Left renal cortex interstitium (tissue), 4 donors: ENCODE measurements around the gene SYNGR1. TPM values are rescaled to one million over a fixed set of nuclear protein-coding genes. Genes with fewer than 3 reads are reported as not detected.

Experiments
- DNase-seq, 4 donors: peaks; one replicate each; pipeline ENCODE4 v3.0.0-alpha.2; 2013; ENCODE audit warnings: low read depth in 4 of 4, low spot score in 2 of 4, missing footprints in 1 of 4
- polyA plus RNA-seq, 4 donors: library from polyadenylated mRNA; unstranded; fragments of 120-200 nt; gene quantifications; one replicate each; pipeline ENCODE4 v1.2.1, GENCODE V29; 2013; ENCODE audit not compliant: insufficient read length in 4 of 4

The SYNGR1 gene
- polyA plus RNA-seq, 4 donors: 16.0 to 29.9 (median 25.1) TPM

- no peak for DNase-seq
These were observed 78.2 kb downstream of the SYNGR1 start for GRCh38 chr22:39427751-39428596.

GRCh38 chr22:39428597-39429071, 78.8 kb downstream of the SYNGR1 start:
- no peak for DNase-seq

GRCh38 chr22:39429186-39429585, 79.4 kb downstream of the SYNGR1 start:
- DNase-seq: no peak

- no peak for DNase-seq
These were observed 80.3 kb downstream of the SYNGR1 start for GRCh38 chr22:39429916-39430575.

GRCh38 chr22:39430576-39431150, 80.9 kb downstream of the SYNGR1 start:
- DNase-seq: no peak

- DNase-seq: no peak
These were observed 81.5 kb downstream of the SYNGR1 start for GRCh38 chr22:39431216-39431801.

- no peak for DNase-seq
These were observed 82.0 kb downstream of the SYNGR1 start for GRCh38 chr22:39431821-39432251.

- DNase-seq: no peak
These were observed 82.6 kb downstream of the SYNGR1 start for GRCh38 chr22:39432361-39432811.

- DNase-seq: no peak
These were observed 83.9 kb downstream of the SYNGR1 start for GRCh38 chr22:39433476-39434242.

GRCh38 chr22:39434243-39434653, 84.5 kb downstream of the SYNGR1 start:
- DNase-seq: no peak

GRCh38 chr22:39434721-39435120, 84.9 kb downstream of the SYNGR1 start:
- no peak for DNase-seq

Other genes with a start within 250 kb of the SYNGR1 start
- gene CBX7, start 197.3 kb upstream of the SYNGR1 start, polyA plus RNA-seq: 10 to 100 TPM in 3 of 4 donors, 1 to 10 TPM in 1; 8.4 to 11.6 (median 10.1) TPM
- gene PDGFB, start 105.0 kb upstream of the SYNGR1 start, polyA plus RNA-seq: 10 to 100 TPM; 13.0 to 17.4 (median 14.8) TPM
- gene RPL3, start 30.4 kb upstream of the SYNGR1 start, polyA plus RNA-seq: 1,000 to 10,000 TPM; 2,902 to 3,578 (median 3,212) TPM
- gene TAB1, start 49.8 kb downstream of the SYNGR1 start, polyA plus RNA-seq: 10 to 100 TPM; 24.8 to 37.3 (median 31.6) TPM
- 10 to 100 TPM; 18.4 to 31.1 (median 25.7) TPM for gene MGAT3, start 107.0 kb downstream of the SYNGR1 start, polyA plus RNA-seq
- 10 to 100 TPM; 33.5 to 36.6 (median 34.2) TPM for gene MIEF1, start 152.3 kb downstream of the SYNGR1 start, polyA plus RNA-seq
- gene ATF4, start 170.6 kb downstream of the SYNGR1 start, polyA plus RNA-seq: 100 to 1,000 TPM; 274 to 319 (median 300) TPM
- gene RPS19BP1, start 182.8 kb downstream of the SYNGR1 start, polyA plus RNA-seq: 10 to 100 TPM; 48.3 to 80.2 (median 55.6) TPM
- gene CACNA1I, start 220.8 kb downstream of the SYNGR1 start, polyA plus RNA-seq: under 1 TPM; 0.04 to 0.13 (median 0.06) TPM